Measurements from ENCODE around the gene TYR.
"Not testable (repeated sequence)": the region's sequence is repeated elsewhere in the genome, so short reads cannot be mapped to it uniquely, and the experiment has no call there.

The TYR gene

GRCh38 chr11:89177691-89178231 lies at the start of gene TYR:
Gene TYR (plus strand): TSS chr11:89177875. CDS start chr11:89177954, 79 bp downstream.
- no peak within 1 kb of the TSS for H3K4me3 ChIP-seq (ENCODE audit: low read depth, low read length)

GRCh38 chr11:89136606-89137005 lies 41.1 kb upstream of the TYR start:
- no peak overlapping the region for H3K4me3 ChIP-seq (ENCODE audit: low read depth, low read length)

- H3K4me3 ChIP-seq (ENCODE audit: low read depth, low read length) = no peak overlapping the region
These were observed 30.4 kb upstream of the TYR start for GRCh38 chr11:89147229-89147628.

- no peak overlapping the region for H3K4me3 ChIP-seq (ENCODE audit: low read depth, low read length)
These were observed 17.7 kb upstream of the TYR start for GRCh38 chr11:89159974-89160373.

GRCh38 chr11:89161949-89162348 lies 15.7 kb upstream of the TYR start:
- no peak overlapping the region for H3K4me3 ChIP-seq (ENCODE audit: low read depth, low read length)

- no peak overlapping the region for H3K4me3 ChIP-seq (ENCODE audit: low read depth, low read length)
These were observed 14.0 kb upstream of the TYR start for GRCh38 chr11:89163686-89164085.

- no peak overlapping the region for H3K4me3 ChIP-seq (ENCODE audit: low read depth, low read length)
These were observed 9.3 kb upstream of the TYR start for GRCh38 chr11:89168396-89168795.

GRCh38 chr11:89175796-89176195 lies 1.9 kb upstream of the TYR start:
- H3K4me3 ChIP-seq (ENCODE audit: low read depth, low read length) = no peak overlapping the region

- no peak overlapping the region for H3K4me3 ChIP-seq (ENCODE audit: low read depth, low read length)
These were observed 737 bp upstream of the TYR start for GRCh38 chr11:89176938-89177337.

GRCh38 chr11:89181111-89181510 lies 3.4 kb downstream of the TYR start:
- H3K4me3 ChIP-seq (ENCODE audit: low read depth, low read length) = no peak overlapping the region

- no peak overlapping the region for H3K4me3 ChIP-seq (ENCODE audit: low read depth, low read length)
These were observed 5.3 kb downstream of the TYR start for GRCh38 chr11:89182773-89183518.

- H3K4me3 ChIP-seq (ENCODE audit: low read depth, low read length) = no peak overlapping the region
These were observed 6.3 kb downstream of the TYR start for GRCh38 chr11:89184021-89184420.

GRCh38 chr11:89189776-89190175 lies 12.1 kb downstream of the TYR start:
- no peak overlapping the region for H3K4me3 ChIP-seq (ENCODE audit: low read depth, low read length)

GRCh38 chr11:89201138-89201537 lies 23.5 kb downstream of the TYR start:
- H3K4me3 ChIP-seq (ENCODE audit: low read depth, low read length) = no peak overlapping the region

- no peak overlapping the region for H3K4me3 ChIP-seq (ENCODE audit: low read depth, low read length)
These were observed 26.1 kb downstream of the TYR start for GRCh38 chr11:89203814-89204213.

GRCh38 chr11:89205378-89205777 lies 27.7 kb downstream of the TYR start:
- H3K4me3 ChIP-seq (ENCODE audit: low read depth, low read length) = no peak overlapping the region

- H3K4me3 ChIP-seq (ENCODE audit: low read depth, low read length) = no peak overlapping the region
These were observed 43.1 kb downstream of the TYR start for GRCh38 chr11:89220684-89221339.

- no peak overlapping the region for H3K4me3 ChIP-seq (ENCODE audit: low read depth, low read length)
These were observed 57.4 kb downstream of the TYR start for GRCh38 chr11:89235083-89235482.

- H3K4me3 ChIP-seq (ENCODE audit: low read depth, low read length) = no peak overlapping the region
These were observed 58.3 kb downstream of the TYR start for GRCh38 chr11:89235976-89236375.

- H3K4me3 ChIP-seq (ENCODE audit: low read depth, low read length) = not testable (repeated sequence)
These were observed 69.3 kb downstream of the TYR start for GRCh38 chr11:89247007-89247406.

GRCh38 chr11:89249196-89249595 lies 71.5 kb downstream of the TYR start:
- H3K4me3 ChIP-seq (ENCODE audit: low read depth, low read length) = no peak overlapping the region

GRCh38 chr11:89261483-89261882 lies 83.8 kb downstream of the TYR start:
- H3K4me3 ChIP-seq (ENCODE audit: low read depth, low read length) = not testable (repeated sequence)
